Transverse colon (tissue), 4 donors: ENCODE results near the gene HIPK3. TPM values are rescaled to one million over a fixed set of nuclear protein-coding genes. Genes with fewer than 3 reads are reported as not detected.
"Not testable (repeated sequence)": the region's sequence is repeated elsewhere in the genome, so short reads cannot be mapped to it uniquely, and the experiment has no call there.

ENCODE experiments used
- DNase-seq: peaks from one replicate; pipeline ENCODE4 v3.0.0-alpha.2; 2019
- H3K27ac ChIP-seq, 4 donors: fragments of 200-600 bp; sonication (generic); 2 replicates each; pipeline ENCODE4 v1.5.1; 2016 to 2018; ENCODE audit warnings: inconsistent platforms in 4 of 4
- H3K27me3 ChIP-seq: fragments of 200-600 bp; sonication (generic); 2 replicates; pipeline ENCODE4 v1.5.1; 2017; ENCODE audit warnings: inconsistent platforms
- H3K36me3 ChIP-seq, 4 donors: fragments of 200-600 bp; sonication (generic); 2 replicates each; pipeline ENCODE4 v1.5.1; 2017 to 2019; ENCODE audit warnings: inconsistent platforms in 4 of 4
- H3K4me1 ChIP-seq, 4 donors: fragments of 200-600 bp; sonication (generic); 2 replicates each; pipeline ENCODE4 v1.5.1; 2017 to 2020; ENCODE audit warnings: inconsistent platforms in 4 of 4
- H3K4me3 ChIP-seq, 4 donors: fragments of 200-600 bp; sonication (generic); 1 replicate in 1 of 4; 2 replicates in 3 of 4; pipeline versions ENCODE4 v1.5.1 to v1.6.1; 2017 to 2019; ENCODE audit warnings: inconsistent platforms in 4 of 4
- H3K9me3 ChIP-seq, 2 donors: fragments of 200-600 bp; sonication (generic); 2 replicates each; pipeline ENCODE4 v1.5.1; 2017 to 2019; ENCODE audit warnings: inconsistent platforms in 2 of 2
- EP300 ChIP-seq: sonication (generic); formaldehyde crosslinking; IDR thresholded peaks from one replicate; pipeline ENCODE4 v1.6.1; 2017; ENCODE audit warnings: antibody characterized with exemption, low read depth
- POLR2A ChIP-seq: fragments of 450-650 bp; IDR thresholded peaks from one replicate; pipeline ENCODE4 v1.6.1; 2016; ENCODE audit warnings: antibody characterized with exemption, mild to moderate bottlenecking, moderate library complexity
- POLR2AphosphoS5 ChIP-seq, 3 donors: sonication (generic); formaldehyde crosslinking; IDR thresholded peaks; one replicate each; pipeline ENCODE4 v1.6.1; 2016; ENCODE audit warnings: antibody characterized with exemption in 3 of 3
- WGBS, 2 donors: methylation state at CpG; one replicate each; pipeline ENCODE4 v1.1.5; 2018; ENCODE audit warnings: low coverage in 1 of 2; 5-methylcytosine and 5-hydroxymethylcytosine counted together
- in situ Hi-C, 4 donors: fragments of 200-750 bp; cut with MboI; loops; one replicate each; pipeline versions ENCODE4 v1.15.0 to v1.15.1; 2017; ENCODE audit warnings: low sequenced_read_pairs in 3 of 4, low pct_ligation_motif_present in 1 of 4, low pct_unique_long_range_greater_than_20kb in 1 of 4
- intact Hi-C: fragments of 100-400 bp; cut with DNase I; formaldehyde crosslinking; loops from one replicate; pipeline ENCODE4 v1.15.1; 2023; ENCODE audit warnings: low total_unique reads
- total RNA-seq, 4 donors: library from RNA; depleted of rRNA; stranded (reverse); fragments of >200 nt; gene quantifications; one replicate each; pipeline ENCODE4 v1.1.0, GENCODE V29; 2016
- TF ChIP-seq, protein P1 (sequence below), 5 experiments: fragments of 200-600 bp in 3 of 5; fragments of 450-650 bp in 2 of 5; sonication (generic) in 3 of 5; IDR thresholded peaks; 1 replicate in 2 of 5; 2 replicates in 3 of 5; pipeline ENCODE4 v1.5.1; 2016 to 2017; ENCODE audit warnings: antibody characterized with exemption in 5 of 5, inconsistent platforms in 3 of 5, mild to moderate bottlenecking in 2 of 5, moderate library complexity in 1 of 5

The HIPK3 gene
- total RNA-seq, 4 donors from 2014 or later: 67.0 to 121 (median 86.8) TPM

DNA sequence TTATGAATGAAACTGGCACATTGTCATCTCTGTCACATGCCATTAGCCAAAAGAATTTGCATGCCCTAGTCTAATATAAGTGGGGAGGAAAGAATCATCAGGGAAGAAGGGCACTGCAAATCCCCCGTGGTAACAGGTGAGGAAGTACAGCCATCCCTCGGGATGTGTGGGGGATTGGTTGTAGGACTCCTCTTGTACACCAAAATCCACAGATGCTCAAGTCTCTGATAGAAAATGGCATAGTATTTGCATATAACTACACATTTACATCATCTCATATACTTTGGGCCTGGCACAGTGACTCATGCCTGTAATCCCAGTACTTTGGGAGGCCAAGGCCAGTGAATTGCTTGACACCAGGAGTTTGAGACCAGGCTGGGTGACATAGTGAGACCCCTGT, 109.7 kb downstream of the HIPK3 start:
- intact Hi-C loops (no loop called here), in situ Hi-C loops (loop anchor here (10.0 to 25.0 kb wide), 6 partner anchors 318 to 620 kb away; no protein-coding TSS in a partner anchor)
- Histone ChIP-seq H3K4me1 (peaks cover 0 to 4% (median 1%) of the 10 kb centered on the region in 4 donors), H3K36me3 (no peaks in the 10 kb centered on the region), H3K27ac (no peak overlapping the region), H3K4me3 (no peak overlapping the region), H3K9me3 (no peaks in the 10 kb centered on the region), H3K27me3 (peaks cover 13% of the 10 kb centered on the region)
- TF ChIP-seq POLR2A: no peak
- TF ChIP-seq EP300: no peak
- TF ChIP-seq POLR2AphosphoS5 (IDR thresholded peaks at IDR 0.05): no peak
- TF ChIP-seq, protein P1, sequence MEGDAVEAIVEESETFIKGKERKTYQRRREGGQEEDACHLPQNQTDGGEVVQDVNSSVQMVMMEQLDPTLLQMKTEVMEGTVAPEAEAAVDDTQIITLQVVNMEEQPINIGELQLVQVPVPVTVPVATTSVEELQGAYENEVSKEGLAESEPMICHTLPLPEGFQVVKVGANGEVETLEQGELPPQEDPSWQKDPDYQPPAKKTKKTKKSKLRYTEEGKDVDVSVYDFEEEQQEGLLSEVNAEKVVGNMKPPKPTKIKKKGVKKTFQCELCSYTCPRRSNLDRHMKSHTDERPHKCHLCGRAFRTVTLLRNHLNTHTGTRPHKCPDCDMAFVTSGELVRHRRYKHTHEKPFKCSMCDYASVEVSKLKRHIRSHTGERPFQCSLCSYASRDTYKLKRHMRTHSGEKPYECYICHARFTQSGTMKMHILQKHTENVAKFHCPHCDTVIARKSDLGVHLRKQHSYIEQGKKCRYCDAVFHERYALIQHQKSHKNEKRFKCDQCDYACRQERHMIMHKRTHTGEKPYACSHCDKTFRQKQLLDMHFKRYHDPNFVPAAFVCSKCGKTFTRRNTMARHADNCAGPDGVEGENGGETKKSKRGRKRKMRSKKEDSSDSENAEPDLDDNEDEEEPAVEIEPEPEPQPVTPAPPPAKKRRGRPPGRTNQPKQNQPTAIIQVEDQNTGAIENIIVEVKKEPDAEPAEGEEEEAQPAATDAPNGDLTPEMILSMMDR (IDR thresholded peaks at IDR 0.05): no peak
- WGBS, 2 donors: 72 to 80% methylated on average over 1 to 2 of the region's 2 CpGs
- no peak for DNase-seq

DNA sequence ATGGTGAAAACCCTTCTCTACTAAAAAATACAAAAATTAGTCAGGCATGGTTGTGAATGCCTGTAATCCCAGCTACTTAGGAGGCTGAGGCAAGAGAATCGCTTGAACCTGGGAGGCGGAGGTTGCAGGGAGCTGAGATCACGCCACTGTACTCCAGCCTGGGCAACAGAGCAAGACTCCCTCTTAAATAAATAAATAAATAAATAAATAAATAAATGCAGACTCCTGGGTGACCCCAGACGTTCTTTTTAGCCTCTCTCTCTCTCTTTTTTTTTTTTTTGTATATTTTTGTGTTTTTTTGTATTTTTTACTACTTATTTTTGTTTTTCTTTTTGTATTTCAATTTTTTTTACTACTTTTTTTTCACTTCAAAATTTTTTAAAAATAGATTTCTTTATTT, 111.3 kb downstream of the HIPK3 start:
- DNase-seq, H3K4me3 ChIP-seq, H3K9me3 ChIP-seq, H3K36me3 ChIP-seq, intact Hi-C loops, H3K27ac ChIP-seq, H3K4me1 ChIP-seq: not testable (repeated sequence)
- in situ Hi-C loops: loop anchor here (10.0 to 25.0 kb wide), 6 partner anchors 316 to 619 kb away; no protein-coding TSS in a partner anchor
- 86 to 90% methylated on average over 4 of the region's 4 CpGs for WGBS, 2 donors
- H3K27me3 ChIP-seq: peaks cover 16% of the 10 kb centered on the region

DNA sequence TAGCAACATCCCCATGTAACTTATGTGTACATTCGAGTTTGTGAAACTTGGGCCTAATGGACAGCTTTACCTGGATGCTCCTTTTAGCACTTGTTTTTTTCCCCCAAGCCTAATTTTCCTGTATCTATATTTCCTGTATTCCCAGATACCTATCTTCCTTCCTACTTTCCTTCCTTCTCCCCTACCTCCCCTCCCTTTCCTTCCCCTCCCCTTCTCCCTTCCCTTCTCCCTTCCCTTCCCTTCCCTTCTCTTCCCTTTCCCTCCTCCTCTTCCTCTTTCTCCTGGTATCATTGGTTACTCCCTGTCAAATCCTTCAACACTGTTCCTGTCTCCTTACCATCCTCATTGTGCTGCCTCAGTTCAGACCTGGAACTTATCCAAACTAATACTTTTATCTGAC, 111.8 kb downstream of the HIPK3 start:
- TF ChIP-seq POLR2AphosphoS5 (IDR thresholded peaks at IDR 0.05): no peak
- no peak for TF ChIP-seq EP300
- TF ChIP-seq, protein P1 (IDR thresholded peaks at IDR 0.05): no peak
- no peak for TF ChIP-seq POLR2A
- 92 to 97% methylated on average over 1 of the region's 1 CpG for WGBS, 2 donors
- no peak for DNase-seq
- Histone ChIP-seq H3K4me1 (no peaks in the 10 kb centered on the region), H3K27ac (no peak overlapping the region), H3K4me3 (no peak overlapping the region), H3K9me3 (no peaks in the 10 kb centered on the region), H3K36me3 (no peaks in the 10 kb centered on the region), H3K27me3 (peaks cover 16% of the 10 kb centered on the region)
- in situ Hi-C loops (loop anchor here (10.0 to 25.0 kb wide), 6 partner anchors 316 to 618 kb away; no protein-coding TSS in a partner anchor), intact Hi-C loops (no loop called here)

DNA sequence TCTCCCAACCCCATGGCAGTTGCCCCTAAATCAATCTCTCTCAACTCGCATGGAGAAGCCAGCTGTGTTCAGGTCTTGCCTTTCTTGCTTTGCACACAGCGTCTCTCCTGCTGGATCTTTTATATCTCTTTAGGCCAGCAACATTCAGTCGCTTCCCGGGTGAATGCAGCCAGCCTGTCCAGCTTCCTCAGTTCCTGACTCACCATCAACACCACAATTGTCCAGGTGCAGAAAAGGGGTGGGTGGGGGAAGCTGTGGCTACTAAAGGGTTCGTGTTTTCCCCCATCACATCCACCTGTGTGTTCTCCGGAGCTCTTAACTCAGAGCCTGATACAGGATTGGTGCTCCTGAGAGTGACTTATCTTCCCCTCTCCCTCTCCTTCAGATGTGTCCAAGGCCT, 116.5 kb downstream of the HIPK3 start:
- 78 to 100% methylated on average over 1 to 6 of the region's 6 CpGs for WGBS, 2 donors
- H3K4me1 ChIP-seq: peaks cover 0 to 8% (median 5%) of the 10 kb centered on the region in 4 donors
- H3K27ac ChIP-seq: no peak overlapping the region
- H3K4me3 ChIP-seq: no peak overlapping the region
- TF ChIP-seq EP300: no peak
- TF ChIP-seq POLR2AphosphoS5 (IDR thresholded peaks at IDR 0.05): no peak
- TF ChIP-seq, protein P1 (IDR thresholded peaks at IDR 0.05): no peak
- no peak for TF ChIP-seq POLR2A
- H3K36me3 ChIP-seq: no peaks in the 10 kb centered on the region
- H3K9me3 ChIP-seq: no peaks in the 10 kb centered on the region
- H3K27me3 ChIP-seq: peaks cover 61% of the 10 kb centered on the region
- intact Hi-C loops (no loop called here), in situ Hi-C loops (loop anchor here in 3 of 4 donors (25.0 kb wide), 3 partner anchors 314 to 614 kb away; no protein-coding TSS in a partner anchor)
- DNase-seq: no peak

DNA sequence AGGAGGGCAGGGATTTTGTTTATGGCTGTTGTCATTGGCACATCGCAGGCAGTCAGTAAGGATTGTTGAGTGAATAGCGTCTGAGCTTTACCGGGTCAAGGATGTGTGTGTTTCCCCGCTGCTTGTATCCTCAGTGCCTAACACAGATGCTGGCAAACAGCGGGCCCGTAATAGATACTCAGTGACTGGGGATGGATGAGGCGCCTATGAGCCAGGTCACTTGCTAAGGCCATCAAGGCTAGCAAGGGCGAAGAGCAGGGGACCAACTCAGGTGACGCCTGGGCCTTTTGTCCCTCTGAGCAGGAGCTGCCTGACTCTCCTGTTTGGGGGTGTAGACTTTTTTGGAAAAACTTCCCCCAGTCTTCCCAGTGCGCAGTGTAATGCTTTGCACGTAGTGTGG, 118.1 kb downstream of the HIPK3 start:
- H3K4me3 ChIP-seq: peak overlapping the region in 1 of 4 donors; percentile 58
- H3K27me3 ChIP-seq: peaks cover 73% of the 10 kb centered on the region

More for the DNA sequence above, 118.1 kb downstream of the HIPK3 start:
- intact Hi-C loops: no loop called here
- TF ChIP-seq, protein P1 (IDR thresholded peaks at IDR 0.05): no peak
- TF ChIP-seq EP300: no peak
- TF ChIP-seq POLR2AphosphoS5 (IDR thresholded peaks at IDR 0.05): no peak
- no peak for TF ChIP-seq POLR2A
- Histone ChIP-seq H3K9me3 (no peaks in the 10 kb centered on the region), H3K36me3 (no peaks in the 10 kb centered on the region), H3K27ac (no peak overlapping the region), H3K4me1 (peaks cover 0 to 8% (median 5%) of the 10 kb centered on the region in 4 donors)
- no peak for DNase-seq
- 60 to 84% methylated on average over 1 to 11 of the region's 11 CpGs for WGBS, 2 donors
- in situ Hi-C loops: no loop called here
